ENCODE measurements around the gene YEATS4.

Gene YEATS4

DNA sequence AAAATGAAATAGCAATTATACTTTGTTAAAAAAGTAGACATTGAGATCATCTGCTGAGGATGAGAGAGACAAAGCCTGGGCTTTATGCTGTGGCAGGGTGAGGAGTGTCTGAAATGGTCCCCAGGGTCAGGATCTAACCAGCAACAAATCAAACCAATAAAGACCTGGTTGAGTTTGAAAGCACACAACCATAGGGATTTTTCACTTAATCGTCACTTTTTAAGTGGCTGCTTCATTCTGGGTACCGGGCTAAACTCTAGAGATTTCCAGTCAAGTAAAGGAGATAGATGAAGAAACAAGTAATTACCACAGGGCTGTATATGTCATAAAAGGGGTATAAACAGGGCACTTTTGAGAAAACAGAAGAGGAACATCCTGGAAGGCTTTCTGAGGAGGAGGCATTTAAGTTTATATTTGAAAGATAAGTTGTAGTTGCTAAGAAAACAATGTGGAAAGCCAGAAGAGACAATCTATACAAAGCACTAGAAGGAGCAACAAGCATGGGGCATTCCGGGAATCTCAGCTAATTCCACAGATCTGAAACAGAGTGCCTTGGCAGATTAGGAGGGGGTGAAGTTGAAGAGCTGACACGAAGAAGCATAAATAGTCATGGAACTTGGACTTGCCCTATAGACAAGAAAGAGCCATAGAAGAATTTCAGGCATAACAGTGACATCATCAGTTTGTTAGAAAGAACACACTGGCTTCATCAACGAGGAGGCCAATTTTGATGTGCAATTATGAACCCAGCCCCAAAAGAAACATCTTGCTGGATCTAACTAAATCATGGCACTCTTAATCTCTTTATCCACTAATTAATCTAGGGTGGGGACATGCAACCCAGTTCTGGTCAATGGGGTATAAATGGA is 63.7 kb downstream of the YEATS4 start:
- Histone ChIP-seq H3K9me3 (ENCODE audit: control insufficient read depth, low read depth, low read length) (no peaks in the 10 kb centered on the region), H3K36me3 (ENCODE audit: control insufficient read depth, low read depth, low read length) (no peaks in the 10 kb centered on the region), H3K9ac (ENCODE audit: low read length) (no peak overlapping the region), H3K27me3 (ENCODE audit: control insufficient read depth, insufficient read depth, low read length) (no peaks in the 10 kb centered on the region), H3K4me1 (ENCODE audit: control insufficient read depth, low read depth, low read length) (no peaks in the 10 kb centered on the region), H3K27ac (ENCODE audit: low read length) (no peak overlapping the region), H3K4me3 (ENCODE audit: low read length) (no peak overlapping the region)

GRCh38 chr12:69425417-69425816 is 65.9 kb downstream of the YEATS4 start:
- no peaks in the 10 kb centered on the region for H3K27me3 ChIP-seq (ENCODE audit: control insufficient read depth, insufficient read depth, low read length)
- H3K4me1 ChIP-seq (ENCODE audit: control insufficient read depth, low read depth, low read length), result no peaks in the 10 kb centered on the region
- H3K9ac ChIP-seq (ENCODE audit: low read length), result no peak overlapping the region
- no peak overlapping the region for H3K27ac ChIP-seq (ENCODE audit: low read length)
- no peaks in the 10 kb centered on the region for H3K36me3 ChIP-seq (ENCODE audit: control insufficient read depth, low read depth, low read length)
- no peak overlapping the region for H3K4me3 ChIP-seq (ENCODE audit: low read length)
- no peaks in the 10 kb centered on the region for H3K9me3 ChIP-seq (ENCODE audit: control insufficient read depth, low read depth, low read length)

DNA sequence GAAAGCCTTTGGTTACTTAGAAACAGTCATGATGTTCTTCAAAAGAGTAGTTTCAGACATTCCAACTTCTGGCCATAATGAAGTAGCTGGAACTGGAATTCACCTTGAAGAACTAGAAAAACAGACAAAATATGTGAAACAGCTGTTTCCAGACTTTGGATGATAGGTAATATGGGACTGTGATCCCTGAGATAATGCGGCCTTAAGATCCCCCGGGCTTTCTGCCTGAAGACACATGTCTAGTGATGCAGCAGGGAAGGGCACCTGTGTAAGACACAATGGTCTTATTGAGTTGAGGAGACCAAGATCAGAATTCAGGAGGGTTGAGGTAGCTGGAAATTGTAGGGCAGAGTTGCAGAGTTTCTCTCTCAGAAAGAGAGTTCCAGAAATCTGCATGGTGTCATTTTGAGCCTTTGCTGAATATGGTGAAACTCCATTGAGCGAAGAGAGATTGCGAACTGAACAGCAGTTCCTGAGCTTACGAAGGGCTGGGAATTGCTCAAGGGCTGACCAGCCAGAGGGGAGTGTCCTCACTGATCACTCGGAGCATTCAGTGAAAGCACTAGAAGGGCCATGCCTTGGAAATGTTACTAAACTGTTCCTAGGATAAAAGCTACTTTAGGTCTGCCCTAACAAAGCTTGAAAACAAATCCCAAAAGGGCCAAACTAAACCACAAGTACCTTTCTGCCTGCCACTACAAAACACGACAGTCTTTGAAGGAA is 69.0 kb downstream of the YEATS4 start:
- H3K4me3 ChIP-seq (ENCODE audit: low read length), result no peak overlapping the region
- no peaks in the 10 kb centered on the region for H3K9me3 ChIP-seq (ENCODE audit: control insufficient read depth, low read depth, low read length)
- no peaks in the 10 kb centered on the region for H3K36me3 ChIP-seq (ENCODE audit: control insufficient read depth, low read depth, low read length)
- H3K27me3 ChIP-seq (ENCODE audit: control insufficient read depth, insufficient read depth, low read length), result no peaks in the 10 kb centered on the region
- no peak overlapping the region for H3K9ac ChIP-seq (ENCODE audit: low read length)
- no peaks in the 10 kb centered on the region for H3K4me1 ChIP-seq (ENCODE audit: control insufficient read depth, low read depth, low read length)
- no peak overlapping the region for H3K27ac ChIP-seq (ENCODE audit: low read length)

DNA sequence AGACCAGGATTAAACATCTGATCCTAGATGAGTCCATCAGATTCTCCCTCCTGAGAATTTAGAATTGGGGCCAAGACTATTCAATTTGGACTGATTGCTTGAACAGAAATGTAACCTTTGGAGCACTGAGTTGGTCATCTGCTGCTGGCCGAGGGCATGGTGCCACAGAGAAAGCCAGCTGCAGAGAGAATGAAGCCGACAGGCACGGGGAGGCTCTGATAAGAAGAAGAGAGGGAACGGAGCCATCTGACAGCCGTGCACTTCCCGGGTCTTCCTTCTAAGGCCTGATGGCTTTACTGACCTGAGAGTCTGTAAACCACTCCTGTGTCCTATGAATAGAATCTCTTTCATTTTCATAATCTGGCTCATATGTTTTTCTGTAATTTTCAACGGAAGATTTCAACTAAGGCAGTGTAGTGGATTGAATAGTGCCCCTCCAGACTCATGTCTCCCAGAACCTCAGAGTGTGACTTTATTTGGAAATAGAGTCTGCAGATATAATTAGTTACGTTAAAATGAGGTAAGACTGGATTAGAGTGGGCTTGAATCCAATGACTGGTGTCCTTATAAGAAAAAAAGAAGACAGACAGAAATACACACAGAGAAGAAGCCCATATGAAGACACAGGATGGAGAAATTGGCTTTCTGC is 71.5 kb downstream of the YEATS4 start:
- Histone ChIP-seq H3K9me3 (ENCODE audit: control insufficient read depth, low read depth, low read length) (no peaks in the 10 kb centered on the region), H3K27ac (ENCODE audit: low read length) (no peak overlapping the region), H3K27me3 (ENCODE audit: control insufficient read depth, insufficient read depth, low read length) (no peaks in the 10 kb centered on the region), H3K4me1 (ENCODE audit: control insufficient read depth, low read depth, low read length) (no peaks in the 10 kb centered on the region), H3K36me3 (ENCODE audit: control insufficient read depth, low read depth, low read length) (no peaks in the 10 kb centered on the region), H3K4me3 (ENCODE audit: low read length) (no peak overlapping the region), H3K9ac (ENCODE audit: low read length) (no peak overlapping the region)

DNA sequence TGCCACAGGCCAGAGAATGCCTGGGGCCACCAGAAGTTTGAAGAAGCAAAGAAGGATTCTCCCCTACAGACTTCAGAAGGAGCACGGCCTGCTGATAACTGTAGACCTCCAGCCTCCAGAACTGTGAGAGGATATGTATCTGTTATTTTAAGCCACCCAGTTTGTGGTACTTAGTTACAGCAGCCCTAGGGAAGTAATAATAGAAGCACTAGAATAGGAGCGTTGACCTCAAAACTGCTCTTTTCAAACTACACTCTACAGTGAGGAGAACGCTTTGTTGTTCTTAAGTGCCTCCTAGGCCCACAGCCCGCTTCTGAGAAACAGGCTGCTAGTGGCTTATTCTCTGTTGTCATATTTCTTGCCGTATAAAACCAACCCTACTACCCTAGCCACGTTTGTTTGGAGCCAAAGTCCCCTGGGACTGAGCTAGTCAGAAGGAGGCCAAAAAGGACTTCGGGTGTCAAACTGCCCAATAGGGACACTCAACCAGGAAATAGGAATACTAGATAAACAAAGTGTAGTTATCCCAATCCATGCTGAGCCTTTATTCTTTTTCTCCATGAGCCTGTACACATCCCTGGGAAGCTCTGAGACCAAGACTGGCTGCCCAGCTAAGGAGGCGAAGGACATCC is 72.2 kb downstream of the YEATS4 start:
- H3K4me1 ChIP-seq (ENCODE audit: control insufficient read depth, low read depth, low read length), result no peaks in the 10 kb centered on the region
- H3K36me3 ChIP-seq (ENCODE audit: control insufficient read depth, low read depth, low read length), result no peaks in the 10 kb centered on the region
- no peaks in the 10 kb centered on the region for H3K27me3 ChIP-seq (ENCODE audit: control insufficient read depth, insufficient read depth, low read length)
- H3K4me3 ChIP-seq (ENCODE audit: low read length), result no peak overlapping the region
- no peaks in the 10 kb centered on the region for H3K9me3 ChIP-seq (ENCODE audit: control insufficient read depth, low read depth, low read length)
- H3K27ac ChIP-seq (ENCODE audit: low read length), result no peak overlapping the region
- H3K9ac ChIP-seq (ENCODE audit: low read length), result no peak overlapping the region

GRCh38 chr12:69433653-69434052 is 74.1 kb downstream of the YEATS4 start:
- H3K9me3 ChIP-seq (ENCODE audit: control insufficient read depth, low read depth, low read length), result no peaks in the 10 kb centered on the region
- H3K9ac ChIP-seq (ENCODE audit: low read length), result no peak overlapping the region
- no peaks in the 10 kb centered on the region for H3K4me1 ChIP-seq (ENCODE audit: control insufficient read depth, low read depth, low read length)
- no peak overlapping the region for H3K27ac ChIP-seq (ENCODE audit: low read length)
- H3K27me3 ChIP-seq (ENCODE audit: control insufficient read depth, insufficient read depth, low read length), result no peaks in the 10 kb centered on the region
- no peak overlapping the region for H3K4me3 ChIP-seq (ENCODE audit: low read length)
- H3K36me3 ChIP-seq (ENCODE audit: control insufficient read depth, low read depth, low read length), result no peaks in the 10 kb centered on the region

DNA sequence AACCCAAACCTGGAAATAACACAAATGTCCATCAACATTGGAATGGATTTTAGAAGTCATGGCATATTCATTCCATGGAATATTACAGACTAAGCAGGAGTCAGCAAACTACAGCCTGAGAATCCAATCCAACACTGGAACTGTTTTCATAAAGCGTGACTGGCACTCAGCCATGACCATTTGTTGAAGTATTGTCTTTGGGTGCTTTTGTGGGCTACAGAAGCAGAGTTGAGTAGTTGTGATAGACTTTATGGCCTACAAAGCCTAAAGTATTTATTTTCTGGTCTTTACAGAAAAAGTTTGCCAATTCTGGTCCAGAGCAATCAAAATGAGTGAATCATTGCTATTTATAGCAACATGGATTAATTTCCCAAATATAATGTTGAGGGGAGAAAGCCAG is 76.1 kb downstream of the YEATS4 start:
- Histone ChIP-seq H3K27ac (ENCODE audit: low read length) (no peak overlapping the region), H3K36me3 (ENCODE audit: control insufficient read depth, low read depth, low read length) (no peaks in the 10 kb centered on the region), H3K9ac (ENCODE audit: low read length) (no peak overlapping the region), H3K4me3 (ENCODE audit: low read length) (no peak overlapping the region), H3K4me1 (ENCODE audit: control insufficient read depth, low read depth, low read length) (no peaks in the 10 kb centered on the region), H3K9me3 (ENCODE audit: control insufficient read depth, low read depth, low read length) (no peaks in the 10 kb centered on the region), H3K27me3 (ENCODE audit: control insufficient read depth, insufficient read depth, low read length) (no peaks in the 10 kb centered on the region)

GRCh38 chr12:69437073-69437472 is 77.5 kb downstream of the YEATS4 start:
- H3K9me3 ChIP-seq (ENCODE audit: control insufficient read depth, low read depth, low read length), result no peaks in the 10 kb centered on the region
- H3K27me3 ChIP-seq (ENCODE audit: control insufficient read depth, insufficient read depth, low read length), result no peaks in the 10 kb centered on the region
- no peak overlapping the region for H3K9ac ChIP-seq (ENCODE audit: low read length)
- no peak overlapping the region for H3K4me3 ChIP-seq (ENCODE audit: low read length)
- no peaks in the 10 kb centered on the region for H3K36me3 ChIP-seq (ENCODE audit: control insufficient read depth, low read depth, low read length)
- H3K4me1 ChIP-seq (ENCODE audit: control insufficient read depth, low read depth, low read length), result no peaks in the 10 kb centered on the region
- no peak overlapping the region for H3K27ac ChIP-seq (ENCODE audit: low read length)

DNA sequence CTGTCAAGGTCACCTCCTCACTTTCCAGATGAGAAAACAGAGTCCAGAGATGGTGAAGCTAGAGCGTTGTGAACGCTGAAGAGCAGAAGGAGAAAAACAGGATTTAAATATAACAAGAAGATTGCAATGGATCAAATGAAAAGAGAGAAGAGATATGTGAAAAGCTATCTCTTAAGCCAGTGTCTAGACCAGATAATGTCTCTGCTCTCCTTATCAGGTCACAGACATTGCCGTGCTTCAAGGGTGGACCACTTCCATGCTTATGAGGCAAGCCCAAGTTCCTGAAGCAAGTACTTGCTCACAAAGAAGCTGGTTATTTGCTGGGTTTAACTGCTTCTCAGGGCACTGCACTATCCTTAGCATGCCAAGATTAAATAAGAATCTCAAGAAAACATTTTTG is 79.0 kb downstream of the YEATS4 start:
- no peaks in the 10 kb centered on the region for H3K4me1 ChIP-seq (ENCODE audit: control insufficient read depth, low read depth, low read length)
- no peaks in the 10 kb centered on the region for H3K36me3 ChIP-seq (ENCODE audit: control insufficient read depth, low read depth, low read length)
- H3K9me3 ChIP-seq (ENCODE audit: control insufficient read depth, low read depth, low read length), result no peaks in the 10 kb centered on the region
- H3K27me3 ChIP-seq (ENCODE audit: control insufficient read depth, insufficient read depth, low read length), result no peaks in the 10 kb centered on the region
- H3K27ac ChIP-seq (ENCODE audit: low read length), result no peak overlapping the region
- no peak overlapping the region for H3K9ac ChIP-seq (ENCODE audit: low read length)
- no peak overlapping the region for H3K4me3 ChIP-seq (ENCODE audit: low read length)

DNA sequence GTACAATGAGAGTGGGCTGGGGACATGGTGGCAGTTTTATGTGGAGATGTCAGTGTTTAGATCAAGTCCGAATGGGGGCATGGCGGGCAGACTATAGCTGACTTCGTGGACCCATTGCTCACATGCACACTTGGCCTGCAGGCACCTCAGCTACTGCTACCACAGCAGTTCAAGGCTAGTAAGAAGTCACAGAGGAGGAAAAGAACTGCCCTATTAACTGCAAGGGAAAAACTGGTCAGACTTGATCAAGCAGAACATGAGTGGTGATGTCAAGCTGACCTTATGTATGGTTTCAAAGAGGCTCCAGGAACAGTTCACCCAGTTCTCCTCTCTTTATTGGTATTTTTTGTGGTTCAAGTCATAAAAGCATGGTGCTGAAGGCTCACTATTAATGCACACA is 80.5 kb downstream of the YEATS4 start:
- no peak overlapping the region for H3K27ac ChIP-seq (ENCODE audit: low read length)
- no peaks in the 10 kb centered on the region for H3K4me1 ChIP-seq (ENCODE audit: control insufficient read depth, low read depth, low read length)
- H3K9me3 ChIP-seq (ENCODE audit: control insufficient read depth, low read depth, low read length), result no peaks in the 10 kb centered on the region
- no peak overlapping the region for H3K4me3 ChIP-seq (ENCODE audit: low read length)
- H3K27me3 ChIP-seq (ENCODE audit: control insufficient read depth, insufficient read depth, low read length), result no peaks in the 10 kb centered on the region
- H3K9ac ChIP-seq (ENCODE audit: low read length), result no peak overlapping the region
- H3K36me3 ChIP-seq (ENCODE audit: control insufficient read depth, low read depth, low read length), result no peaks in the 10 kb centered on the region
